ENCODE measurements around the gene PHF23.

PHF23 gene

GRCh38 chr17:7281074-7281952 is 42.1 kb upstream of the PHF23 start, which contains the start of gene SLC2A4:
Gene SLC2A4, plus strand, starts transcription at chr17:7281718. Its CDS starts 217 bp downstream, at chr17:7281935.
- TF ChIP-seq, protein P1, sequence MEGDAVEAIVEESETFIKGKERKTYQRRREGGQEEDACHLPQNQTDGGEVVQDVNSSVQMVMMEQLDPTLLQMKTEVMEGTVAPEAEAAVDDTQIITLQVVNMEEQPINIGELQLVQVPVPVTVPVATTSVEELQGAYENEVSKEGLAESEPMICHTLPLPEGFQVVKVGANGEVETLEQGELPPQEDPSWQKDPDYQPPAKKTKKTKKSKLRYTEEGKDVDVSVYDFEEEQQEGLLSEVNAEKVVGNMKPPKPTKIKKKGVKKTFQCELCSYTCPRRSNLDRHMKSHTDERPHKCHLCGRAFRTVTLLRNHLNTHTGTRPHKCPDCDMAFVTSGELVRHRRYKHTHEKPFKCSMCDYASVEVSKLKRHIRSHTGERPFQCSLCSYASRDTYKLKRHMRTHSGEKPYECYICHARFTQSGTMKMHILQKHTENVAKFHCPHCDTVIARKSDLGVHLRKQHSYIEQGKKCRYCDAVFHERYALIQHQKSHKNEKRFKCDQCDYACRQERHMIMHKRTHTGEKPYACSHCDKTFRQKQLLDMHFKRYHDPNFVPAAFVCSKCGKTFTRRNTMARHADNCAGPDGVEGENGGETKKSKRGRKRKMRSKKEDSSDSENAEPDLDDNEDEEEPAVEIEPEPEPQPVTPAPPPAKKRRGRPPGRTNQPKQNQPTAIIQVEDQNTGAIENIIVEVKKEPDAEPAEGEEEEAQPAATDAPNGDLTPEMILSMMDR (IDR thresholded peaks at IDR 0.05; ENCODE audit: low read depth, low read length) = no peak
- peak; percentile 95 to 96 for DNase-seq (ENCODE audit: low read depth in 2 of 2)
- H3K4me3 ChIP-seq (replicated peaks in 1 of 2; ENCODE audit: low read depth in 2 of 2, low read length in 2 of 2) = peak within 1 kb of the TSS; percentile 48 to 52

DNA sequence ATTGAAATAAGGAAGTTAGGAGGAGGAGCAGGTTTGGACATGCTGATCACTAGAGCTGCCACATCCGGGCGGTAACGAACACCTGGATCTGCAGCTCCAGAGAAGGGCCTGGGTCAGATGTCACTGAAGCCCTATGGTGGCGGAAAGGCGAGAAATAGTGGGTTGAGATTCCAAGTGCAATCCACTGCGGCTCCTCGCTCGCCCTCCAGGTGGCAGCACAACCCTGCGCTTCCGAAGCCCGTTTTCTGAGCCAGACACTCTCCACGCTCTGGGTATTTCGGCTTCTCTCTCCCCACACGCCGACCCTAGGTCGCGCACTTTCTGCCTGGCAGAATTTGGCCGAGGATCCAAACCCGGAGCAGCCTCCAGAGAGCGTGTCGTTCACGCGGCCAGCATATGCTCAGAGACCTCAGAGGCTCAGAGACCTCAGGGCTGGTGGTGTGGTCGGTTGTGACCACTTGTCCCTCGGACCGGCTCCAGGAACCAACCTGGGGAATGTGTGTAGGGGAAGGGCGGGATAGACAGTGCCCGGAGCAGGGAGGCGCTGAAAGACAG is 41.3 kb upstream of the PHF23 start:
- peak overlapping the region; percentile 36 to 52 for H3K4me3 ChIP-seq (replicated peaks in 1 of 2; ENCODE audit: low read depth in 2 of 2, low read length in 2 of 2)
- peak; percentile 85 to 86 for DNase-seq (ENCODE audit: low read depth in 2 of 2)
- TF ChIP-seq, protein P1 (IDR thresholded peaks at IDR 0.05; ENCODE audit: low read depth, low read length) = peak; percentile 99

GRCh38 chr17:7279448-7279847 is 40.2 kb upstream of the PHF23 start:
- H3K4me3 ChIP-seq (replicated peaks in 1 of 2; ENCODE audit: low read depth in 2 of 2, low read length in 2 of 2) = no peak overlapping the region
- TF ChIP-seq, protein P1 (IDR thresholded peaks at IDR 0.05; ENCODE audit: low read depth, low read length) = no peak
- no peak for DNase-seq (ENCODE audit: low read depth in 2 of 2)

DNA sequence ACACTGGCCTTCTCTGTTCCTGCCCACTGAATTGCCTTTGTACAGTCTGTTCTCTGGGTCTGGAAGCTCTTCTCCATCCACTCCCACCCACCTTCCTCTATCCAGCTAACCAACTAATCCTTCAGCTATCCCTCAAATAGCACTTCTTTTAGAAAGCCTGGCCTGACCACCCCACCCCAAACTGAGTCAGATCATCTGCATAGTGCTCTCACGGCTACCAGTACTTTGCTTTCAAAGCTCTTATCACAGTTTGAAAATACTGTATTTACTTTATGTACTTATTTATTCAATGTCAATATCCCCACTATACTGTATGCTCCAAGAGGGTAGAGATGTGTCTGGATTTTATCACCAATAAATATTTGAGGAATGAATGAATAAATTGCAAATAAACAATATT is 27.5 kb upstream of the PHF23 start:
- TF ChIP-seq, protein P1 (IDR thresholded peaks at IDR 0.05; ENCODE audit: low read depth, low read length) = no peak
- peak in 1 of 2 donors; percentile 45 for DNase-seq (ENCODE audit: low read depth in 2 of 2)
- no peak overlapping the region for H3K4me3 ChIP-seq (replicated peaks in 1 of 2; ENCODE audit: low read depth in 2 of 2, low read length in 2 of 2)

- DNase-seq (ENCODE audit: low read depth in 2 of 2) = no peak
- no peak overlapping the region for H3K4me3 ChIP-seq (replicated peaks in 1 of 2; ENCODE audit: low read depth in 2 of 2, low read length in 2 of 2)
- TF ChIP-seq, protein P1 (IDR thresholded peaks at IDR 0.05; ENCODE audit: low read depth, low read length) = no peak
Observed at GRCh38 chr17:7263801-7264078, 24.5 kb upstream of the PHF23 start.

GRCh38 chr17:7262935-7263800 is 23.9 kb upstream of the PHF23 start:
- TF ChIP-seq, protein P1 (IDR thresholded peaks at IDR 0.05; ENCODE audit: low read depth, low read length) = no peak
- H3K4me3 ChIP-seq (replicated peaks in 1 of 2; ENCODE audit: low read depth in 2 of 2, low read length in 2 of 2) = peak overlapping the region in 1 of 2 donors; percentile 8
- no peak for DNase-seq (ENCODE audit: low read depth in 2 of 2)
